GM12865 (cell line): ENCODE results near the gene COL18A1.

Source experiments
- DNase-seq: peaks from one replicate; pipeline ENCODE4 v3.0.0; 2010; ENCODE audit warnings: low read depth
- H3K4me3 ChIP-seq: 2 replicates; pipeline ENCODE4 v1.5.1; 2011; ENCODE audit warnings: mild to moderate bottlenecking, low read depth, low read length, control low read depth
- TF ChIP-seq, protein P1 (sequence below): IDR thresholded peaks from 2 replicates; pipeline ENCODE4 v1.5.1; 2011; ENCODE audit warnings: low read length, control low read depth, low read depth, inconsistent platforms; ENCODE audit not compliant: insufficient read depth; ENCODE audit errors: missing control alignments

COL18A1 gene

DNA sequence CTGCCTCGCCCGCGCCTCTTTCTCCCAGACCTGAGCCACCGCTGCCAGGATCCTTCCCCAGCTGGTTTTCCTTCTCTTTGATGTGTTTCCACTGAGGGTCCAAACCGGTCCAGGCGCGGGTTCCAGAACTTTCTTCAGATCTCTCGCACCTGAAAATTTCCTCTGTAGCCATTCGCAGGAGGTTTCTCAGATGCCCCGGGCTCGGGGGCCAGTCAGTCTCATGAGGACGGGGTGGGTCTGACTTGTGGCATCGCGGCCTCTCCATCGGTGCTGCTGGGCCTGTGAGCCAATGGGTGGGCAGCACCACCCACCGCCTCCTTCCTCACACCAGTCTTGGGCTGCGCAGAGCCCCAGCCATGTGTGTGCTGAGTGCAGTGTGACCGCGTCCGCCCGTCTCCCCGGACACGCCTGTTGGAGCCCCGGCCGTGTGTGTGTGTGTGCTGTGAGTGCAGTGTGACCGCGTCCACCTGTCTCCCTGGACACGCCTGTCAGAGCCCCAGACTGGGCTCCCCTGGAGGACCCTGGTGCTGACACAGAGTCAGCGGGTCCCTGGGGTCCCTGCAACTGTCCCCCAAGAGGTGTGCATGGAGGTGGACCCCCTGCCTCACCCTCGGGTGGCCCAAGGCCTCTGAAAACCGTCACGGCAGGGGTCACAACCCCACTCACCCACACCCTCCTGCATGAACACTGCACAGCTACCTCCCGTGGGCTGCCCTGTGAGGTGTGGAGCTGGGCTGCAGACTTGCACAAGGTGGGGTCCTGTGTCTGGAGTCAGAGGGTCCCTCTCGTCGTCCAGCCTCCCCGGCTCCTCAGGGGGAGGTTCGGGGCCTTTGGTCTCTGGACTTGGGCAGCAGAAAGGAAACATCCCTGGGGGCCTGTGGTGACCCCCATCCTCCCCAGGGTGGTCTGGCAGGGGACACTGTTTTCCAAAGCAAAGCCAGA lies 20.2 kb downstream of the COL18A1 start:
- H3K4me3 ChIP-seq, result no peak overlapping the region
- DNase-seq, result no peak
- TF ChIP-seq, protein P1, sequence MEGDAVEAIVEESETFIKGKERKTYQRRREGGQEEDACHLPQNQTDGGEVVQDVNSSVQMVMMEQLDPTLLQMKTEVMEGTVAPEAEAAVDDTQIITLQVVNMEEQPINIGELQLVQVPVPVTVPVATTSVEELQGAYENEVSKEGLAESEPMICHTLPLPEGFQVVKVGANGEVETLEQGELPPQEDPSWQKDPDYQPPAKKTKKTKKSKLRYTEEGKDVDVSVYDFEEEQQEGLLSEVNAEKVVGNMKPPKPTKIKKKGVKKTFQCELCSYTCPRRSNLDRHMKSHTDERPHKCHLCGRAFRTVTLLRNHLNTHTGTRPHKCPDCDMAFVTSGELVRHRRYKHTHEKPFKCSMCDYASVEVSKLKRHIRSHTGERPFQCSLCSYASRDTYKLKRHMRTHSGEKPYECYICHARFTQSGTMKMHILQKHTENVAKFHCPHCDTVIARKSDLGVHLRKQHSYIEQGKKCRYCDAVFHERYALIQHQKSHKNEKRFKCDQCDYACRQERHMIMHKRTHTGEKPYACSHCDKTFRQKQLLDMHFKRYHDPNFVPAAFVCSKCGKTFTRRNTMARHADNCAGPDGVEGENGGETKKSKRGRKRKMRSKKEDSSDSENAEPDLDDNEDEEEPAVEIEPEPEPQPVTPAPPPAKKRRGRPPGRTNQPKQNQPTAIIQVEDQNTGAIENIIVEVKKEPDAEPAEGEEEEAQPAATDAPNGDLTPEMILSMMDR, result no peak

DNA sequence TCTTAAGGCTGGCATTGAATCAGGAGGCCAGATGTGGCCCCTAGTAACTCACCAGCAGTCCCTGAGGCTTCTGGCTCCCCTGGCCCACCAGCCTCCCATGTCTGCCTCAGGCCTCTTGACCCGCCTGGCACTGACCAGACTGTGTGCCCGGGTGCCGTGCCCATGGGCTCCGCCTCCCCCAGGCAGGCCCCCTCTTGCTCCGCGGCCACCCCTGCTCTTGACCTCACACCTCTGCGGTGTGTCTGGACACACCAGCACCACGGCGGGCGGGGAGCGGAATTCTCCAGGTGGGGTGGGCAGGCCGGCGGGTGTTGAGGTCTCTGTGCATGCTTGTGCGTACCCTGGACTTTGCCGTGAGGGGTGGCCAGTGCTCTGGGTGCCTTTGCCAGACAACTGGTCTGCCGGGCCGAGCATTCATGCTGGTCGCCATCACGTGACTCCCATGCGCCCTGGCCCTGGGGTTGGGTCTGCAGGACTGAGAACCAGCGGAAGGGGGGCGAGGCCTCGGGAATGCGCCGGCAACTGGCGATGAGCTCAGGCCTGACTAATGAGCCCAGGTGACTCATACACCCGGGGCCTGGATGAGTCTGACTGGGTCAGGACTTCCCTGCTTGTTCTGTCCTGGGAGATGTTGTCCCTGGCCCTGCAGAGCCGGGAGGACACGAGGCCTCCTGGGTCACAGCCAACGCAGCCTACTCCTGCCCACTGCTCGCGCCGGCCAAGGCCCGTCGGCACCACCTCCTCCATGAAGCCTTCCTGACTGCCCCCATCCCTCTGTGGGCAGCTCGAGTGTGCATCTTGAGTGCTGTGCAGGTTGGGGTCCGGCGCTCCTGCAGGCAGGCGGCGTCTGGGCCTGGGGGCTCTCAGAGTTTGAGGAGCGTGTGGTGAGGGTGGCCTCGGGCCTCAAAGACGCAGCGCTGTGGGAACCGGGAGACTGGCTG lies 22.6 kb downstream of the COL18A1 start:
- TF ChIP-seq, protein P1, result no peak
- no peak for DNase-seq
- no peak overlapping the region for H3K4me3 ChIP-seq

DNA sequence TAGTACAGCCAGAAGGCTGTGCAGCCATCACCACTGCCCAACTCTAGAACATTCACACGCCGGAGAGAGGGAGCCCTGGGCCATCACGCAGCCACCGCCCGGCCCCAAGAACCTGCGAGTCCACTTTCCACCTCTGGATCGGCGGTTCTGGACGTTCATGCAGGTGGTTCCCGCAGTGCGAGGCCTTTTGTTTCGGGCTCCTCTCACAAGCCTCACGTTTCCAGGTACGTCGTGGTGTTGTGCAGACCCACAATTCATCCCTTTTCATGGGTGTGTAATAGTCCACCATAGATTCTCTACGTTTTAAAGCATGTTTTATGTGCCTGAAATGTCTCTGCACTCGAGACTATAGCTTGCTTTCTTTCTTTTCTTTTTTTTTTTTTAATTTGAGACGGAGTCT lies 23.6 kb downstream of the COL18A1 start:
- H3K4me3 ChIP-seq, result no peak overlapping the region
- no peak for DNase-seq
- TF ChIP-seq, protein P1, result no peak

DNA sequence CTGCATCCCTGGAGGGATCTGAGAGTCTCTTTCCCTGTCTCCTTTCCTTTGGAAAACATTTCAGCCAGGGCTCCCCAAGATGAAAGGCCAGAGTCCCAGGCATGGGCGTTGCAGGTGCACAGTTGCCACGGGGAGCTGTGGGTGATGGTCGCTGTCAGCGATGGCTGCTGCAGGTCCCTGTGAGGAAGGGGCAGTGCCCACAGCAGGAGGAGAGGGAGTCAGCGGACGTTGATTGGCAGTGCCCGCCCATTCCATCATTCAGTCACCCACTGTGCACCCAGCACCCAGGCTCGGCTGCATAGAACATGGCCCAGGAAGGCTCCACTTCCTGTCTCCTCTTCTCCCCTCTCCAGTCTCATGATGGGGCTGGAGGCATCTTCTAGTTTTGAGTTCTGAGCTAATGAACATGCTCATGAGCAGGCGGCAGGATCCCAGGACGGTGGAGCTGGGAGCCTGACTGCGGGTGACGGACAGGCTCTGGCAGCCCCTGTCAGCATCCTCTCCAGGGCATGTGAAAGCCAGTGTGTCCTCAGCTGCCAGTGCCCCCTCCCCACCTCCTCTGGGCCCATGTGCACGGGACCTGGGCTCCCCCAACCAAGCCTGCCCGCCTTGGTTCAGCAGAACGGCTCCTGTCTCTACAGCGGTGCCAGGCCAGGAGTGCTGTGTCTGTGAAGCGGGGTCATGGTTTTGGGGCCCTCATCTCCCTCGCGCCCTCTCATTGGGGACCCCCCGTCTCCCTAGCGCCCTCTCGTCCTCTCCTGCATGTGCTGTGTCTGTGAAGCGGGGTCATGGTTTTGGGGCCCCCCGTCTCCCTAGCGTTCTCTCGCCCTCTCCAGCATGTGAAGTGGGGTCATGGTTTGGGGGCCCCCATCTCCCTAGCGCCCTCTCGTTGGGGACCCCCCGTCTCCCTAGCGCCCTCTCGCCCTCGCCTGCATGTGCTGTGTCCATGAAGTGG lies 24.5 kb downstream of the COL18A1 start:
- no peak for DNase-seq
- TF ChIP-seq, protein P1, result no peak
- no peak overlapping the region for H3K4me3 ChIP-seq

DNA sequence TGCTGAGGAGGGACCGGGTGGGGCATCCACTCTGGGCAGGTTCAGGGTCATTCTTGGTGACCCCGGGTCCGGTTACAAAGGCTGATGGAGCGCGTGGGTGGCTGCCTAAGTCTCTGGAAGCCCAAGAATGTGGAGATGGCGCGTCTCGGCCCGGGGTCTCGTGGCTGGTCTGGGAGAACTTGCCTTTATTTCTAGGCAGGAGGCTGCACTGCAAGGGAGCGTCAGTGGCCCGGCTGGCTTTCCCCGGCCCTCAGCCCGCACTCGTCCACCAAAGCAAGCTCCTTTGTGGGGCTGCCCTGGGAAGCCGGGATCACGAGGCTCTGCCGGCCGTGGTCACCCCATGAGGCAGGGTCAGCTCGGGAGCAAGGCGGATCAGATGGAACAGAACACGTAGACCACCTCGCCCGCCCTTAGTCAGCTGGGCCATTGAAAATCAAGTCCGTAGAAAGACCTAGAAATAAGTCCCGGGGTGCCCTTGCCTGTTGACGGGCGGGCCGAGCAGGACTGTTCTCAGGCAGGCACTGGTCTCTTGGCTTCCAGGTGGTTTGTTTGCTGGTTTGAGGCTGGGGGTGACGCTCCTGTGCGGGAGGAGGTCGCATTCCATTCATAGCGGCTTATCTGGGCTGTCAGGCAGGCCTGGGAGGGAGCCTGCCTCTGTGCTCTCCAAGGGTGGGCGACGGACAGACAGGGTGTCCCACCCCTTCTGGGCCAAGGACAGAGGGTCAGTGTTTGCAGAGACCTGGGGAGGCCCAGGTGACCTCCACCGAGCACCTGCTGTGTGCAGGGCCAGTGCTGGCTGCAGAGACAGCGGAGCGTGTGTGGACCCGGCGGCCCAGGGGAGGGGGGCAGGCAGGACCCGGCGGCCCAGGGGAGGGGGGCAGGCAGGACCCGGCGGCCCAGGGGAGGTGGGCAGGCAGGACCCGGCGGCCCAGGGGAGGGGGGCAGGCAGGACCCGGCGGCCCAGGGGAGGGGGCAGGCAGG lies 25.8 kb downstream of the COL18A1 start:
- no peak for DNase-seq
- no peak overlapping the region for H3K4me3 ChIP-seq
- TF ChIP-seq, protein P1, result no peak
